ENCODE results near the gene DEFB125. TPM values are rescaled to one million over a fixed set of nuclear protein-coding genes. Genes with fewer than 3 reads are reported as not detected.
"Not testable (repeated sequence)": the region's sequence is repeated elsewhere in the genome, so short reads cannot be mapped to it uniquely, and the experiment has no call there.

DEFB125 gene
- polyA plus RNA-seq (ENCODE audit: insufficient read length in 4 of 4), result not detected

- no peak for DNase-seq (ENCODE audit: low read depth in 4 of 4, low spot score in 3 of 4)
Measured at GRCh38 chr20:87401-87800, at the start of gene DEFB125. DEFB125 (plus strand) TSS chr20:87672; CDS start chr20:87710, 38 bp downstream.

GRCh38 chr20:60035-60918, 27.2 kb upstream of the DEFB125 start:
- no peak for DNase-seq (ENCODE audit: low read depth in 4 of 4, low spot score in 3 of 4)

GRCh38 chr20:61230-61629, 26.2 kb upstream of the DEFB125 start:
- DNase-seq (ENCODE audit: low read depth in 4 of 4, low spot score in 3 of 4), result no peak

GRCh38 chr20:61757-62156, 25.7 kb upstream of the DEFB125 start:
- no peak for DNase-seq (ENCODE audit: low read depth in 4 of 4, low spot score in 3 of 4)

- no peak for DNase-seq (ENCODE audit: low read depth in 4 of 4, low spot score in 3 of 4)
Measured at GRCh38 chr20:62487-62886, 25.0 kb upstream of the DEFB125 start.

GRCh38 chr20:64026-64603, 23.4 kb upstream of the DEFB125 start:
- DNase-seq (ENCODE audit: low read depth in 4 of 4, low spot score in 3 of 4), result no peak

- DNase-seq (ENCODE audit: low read depth in 4 of 4, low spot score in 3 of 4), result no peak
Measured at GRCh38 chr20:64766-65322, 22.6 kb upstream of the DEFB125 start.

GRCh38 chr20:77231-77630, 10.2 kb upstream of the DEFB125 start:
- no peak for DNase-seq (ENCODE audit: low read depth in 4 of 4, low spot score in 3 of 4)

- no peak for DNase-seq (ENCODE audit: low read depth in 4 of 4, low spot score in 3 of 4)
Measured at GRCh38 chr20:78338-78737, 9.1 kb upstream of the DEFB125 start.

- DNase-seq (ENCODE audit: low read depth in 4 of 4, low spot score in 3 of 4), result no peak
Measured at GRCh38 chr20:79565-79964, 7.9 kb upstream of the DEFB125 start.

- DNase-seq (ENCODE audit: low read depth in 4 of 4, low spot score in 3 of 4), result no peak
Measured at GRCh38 chr20:90651-91050, 3.2 kb downstream of the DEFB125 start.

GRCh38 chr20:93641-94040, 6.2 kb downstream of the DEFB125 start:
- DNase-seq (ENCODE audit: low read depth in 4 of 4, low spot score in 3 of 4), result no peak

- no peak for DNase-seq (ENCODE audit: low read depth in 4 of 4, low spot score in 3 of 4)
Measured at GRCh38 chr20:95215-95614, 7.7 kb downstream of the DEFB125 start.

- not testable (repeated sequence) for DNase-seq (ENCODE audit: low read depth in 4 of 4, low spot score in 3 of 4)
Measured at GRCh38 chr20:97691-98090, 10.2 kb downstream of the DEFB125 start.

GRCh38 chr20:101975-102374, 14.5 kb downstream of the DEFB125 start:
- DNase-seq (ENCODE audit: low read depth in 4 of 4, low spot score in 3 of 4), result no peak

GRCh38 chr20:103456-103855, 16.0 kb downstream of the DEFB125 start:
- DNase-seq (ENCODE audit: low read depth in 4 of 4, low spot score in 3 of 4), result no peak

GRCh38 chr20:112396-112795, 24.9 kb downstream of the DEFB125 start:
- DNase-seq (ENCODE audit: low read depth in 4 of 4, low spot score in 3 of 4), result no peak

- DNase-seq (ENCODE audit: low read depth in 4 of 4, low spot score in 3 of 4), result no peak
Measured at GRCh38 chr20:117518-117917, 30.0 kb downstream of the DEFB125 start.

- not testable (repeated sequence) for DNase-seq (ENCODE audit: low read depth in 4 of 4, low spot score in 3 of 4)
Measured at GRCh38 chr20:129786-130323, 42.4 kb downstream of the DEFB125 start.

GRCh38 chr20:137668-138490, 50.4 kb downstream of the DEFB125 start:
- DNase-seq (ENCODE audit: low read depth in 4 of 4, low spot score in 3 of 4), result no peak

GRCh38 chr20:142290-142689, 54.8 kb downstream of the DEFB125 start, which contains the start of gene DEFB126:
DEFB126 (plus strand) TSS chr20:142590; CDS start chr20:142629, 39 bp downstream.
- no peak for DNase-seq (ENCODE audit: low read depth in 4 of 4, low spot score in 3 of 4)

All from left renal pelvis (tissue), 4 donors.